HG03442 (cell line): ENCODE data around the gene ZNF541.

ENCODE experiments used
- ATAC-seq: cut with Tn5 transposase; IDR thresholded peaks from one replicate; pipeline ENCODE4 v1.9.1; 2021; ENCODE audit warnings: mild to moderate bottlenecking, moderate library complexity; ENCODE audit not compliant: unreplicated experiment

ZNF541 gene

GRCh38 chr19:47547199-47547598 lies 25.7 kb downstream of the ZNF541 start:
- no peak for ATAC-seq

GRCh38 chr19:47545061-47545948 lies 27.6 kb downstream of the ZNF541 start:
- no peak for ATAC-seq

GRCh38 chr19:47544476-47544875 lies 28.5 kb downstream of the ZNF541 start:
- no peak for ATAC-seq

- ATAC-seq: no peak
Observed at GRCh38 chr19:47544075-47544474, 28.9 kb downstream of the ZNF541 start.

GRCh38 chr19:47542030-47542475 lies 30.9 kb downstream of the ZNF541 start:
- no peak for ATAC-seq

GRCh38 chr19:47541518-47541917 lies 31.4 kb downstream of the ZNF541 start:
- no peak for ATAC-seq

GRCh38 chr19:47540748-47541147 lies 32.2 kb downstream of the ZNF541 start:
- no peak for ATAC-seq

- no peak for ATAC-seq
Observed at GRCh38 chr19:47539747-47540311, 33.1 kb downstream of the ZNF541 start.

GRCh38 chr19:47538812-47539211 lies 34.1 kb downstream of the ZNF541 start:
- no peak for ATAC-seq

GRCh38 chr19:47537493-47537892 lies 35.5 kb downstream of the ZNF541 start:
- ATAC-seq: no peak

GRCh38 chr19:47534628-47535027 lies 38.3 kb downstream of the ZNF541 start:
- no peak for ATAC-seq

GRCh38 chr19:47531640-47532387 lies 41.1 kb downstream of the ZNF541 start:
- ATAC-seq: no peak

- no peak for ATAC-seq
Observed at GRCh38 chr19:47529018-47529742, 43.8 kb downstream of the ZNF541 start.

GRCh38 chr19:47526798-47527197 lies 46.1 kb downstream of the ZNF541 start:
- ATAC-seq: no peak

GRCh38 chr19:47523473-47523872 lies 49.5 kb downstream of the ZNF541 start:
- ATAC-seq: no peak
